Activated B cell treated with CpG ODN at 0.5 μM for 24 hours (primary cell): ENCODE data around the gene PA2G4. TPM values are rescaled to one million over a fixed set of nuclear protein-coding genes. Genes with fewer than 3 reads are reported as not detected.
"Not testable (repeated sequence)": the region's sequence is repeated elsewhere in the genome, so short reads cannot be mapped to it uniquely, and the experiment has no call there.

Experiments
- ATAC-seq: fragments of 200-7000 bp; cut with Tn5 transposase; one replicate; pipeline ENCODE4 v1.10.0; 2021; ENCODE audit warnings: low read depth, mild to moderate bottlenecking, moderate library complexity
- CTCF ChIA-PET: fragments of 350-600 bp; sonication (Branson Sonifier 250); formaldehyde crosslinking; loops from one replicate; lab custom pipeline; 2021; ENCODE audit warnings: antibody characterized with exemption; lab: Charles Lee
- POLR2A ChIA-PET: fragments of 350-600 bp; sonication (Branson Sonifier 250); formaldehyde crosslinking; loops from one replicate; lab custom pipeline; 2021; ENCODE audit warnings: antibody characterized with exemption; lab: Charles Lee
- DNase-seq: peaks from one replicate; pipeline ENCODE4 v3.0.0; 2022
- H3K27ac Mint-ChIP-seq: one replicate; pipeline ENCODE4 v1.8.0; 2020; ENCODE audit warnings: mixed read lengths
- H3K27me3 Mint-ChIP-seq: one replicate; pipeline ENCODE4 v1.8.0; 2021; ENCODE audit warnings: mixed read lengths
- H3K36me3 Mint-ChIP-seq: one replicate; pipeline ENCODE4 v1.8.0; 2021; ENCODE audit warnings: low read depth, mixed read lengths
- H3K4me1 Mint-ChIP-seq: one replicate; pipeline ENCODE4 v1.8.0; 2021; ENCODE audit warnings: mixed read lengths
- H3K4me3 Mint-ChIP-seq: one replicate; pipeline ENCODE4 v1.8.0; 2020; ENCODE audit warnings: mild to moderate bottlenecking, mixed read lengths
- H3K9me3 Mint-ChIP-seq: one replicate; pipeline ENCODE4 v1.8.0; 2020; ENCODE audit warnings: mixed read lengths
- CTCF ChIP-seq: fragments of 200-600 bp; IDR thresholded peaks from one replicate; pipeline ENCODE4 v1.8.0; 2022; ENCODE audit warnings: antibody characterized with exemption, mild to moderate bottlenecking
- intact Hi-C: fragments of 100-400 bp; cut with micrococcal nuclease; formaldehyde crosslinking; loops from one replicate; pipeline ENCODE4 v1.15.1; 2024
- total RNA-seq: library from RNA; stranded (reverse); gene quantifications from 2 replicates; pipeline ENCODE4 v1.2.3, GENCODE V29; 2022

The PA2G4 gene
- total RNA-seq: 137 and 155 TPM in 2 replicates

- ATAC-seq: peak; percentile 91
- DNase-seq: peak; percentile 92
- ChIA-PET CTCF (interaction anchor here (0.7 to 2.4 kb wide), 7 partner anchors 9 to 178 kb away, joined by 3 to 10 read pairs (median 4); partner anchors contain the start of genes RNF41 and ZC3H10), POLR2A (interaction anchor here (0.6 to 3.4 kb wide), 34 partner anchors 9 to 532 kb away, joined by 3 to 112 read pairs (median 6); partner anchors contain the start of genes CD63, CNPY2, DNAJC14 and ERBB3)
- peaks cover 33% of the 10 kb centered on the region for H3K4me1 Mint-ChIP-seq
- H3K4me3 Mint-ChIP-seq: peak within 1 kb of the TSS; percentile 98
- H3K27ac Mint-ChIP-seq: peak within 1 kb of the TSS; percentile 93
- H3K36me3 Mint-ChIP-seq: peaks cover 43% of the 10 kb centered on the region
- no peaks in the 10 kb centered on the region for H3K27me3 Mint-ChIP-seq
- intact Hi-C loops: loop anchor here (1.0 to 5.0 kb wide), 12 partner anchors 12 to 583 kb away; partner anchors contain the start of genes DNAJC14, ESYT1, MYL6B and PTGES3
- no peaks in the 10 kb centered on the region for H3K9me3 Mint-ChIP-seq
- TF ChIP-seq CTCF: no peak
Observed at GRCh38 chr12:56104109-56104814, at the start of gene PA2G4. Gene PA2G4, plus strand, starts transcription at chr12:56104559. Its CDS starts 179 bp downstream, at chr12:56104738.

DNA sequence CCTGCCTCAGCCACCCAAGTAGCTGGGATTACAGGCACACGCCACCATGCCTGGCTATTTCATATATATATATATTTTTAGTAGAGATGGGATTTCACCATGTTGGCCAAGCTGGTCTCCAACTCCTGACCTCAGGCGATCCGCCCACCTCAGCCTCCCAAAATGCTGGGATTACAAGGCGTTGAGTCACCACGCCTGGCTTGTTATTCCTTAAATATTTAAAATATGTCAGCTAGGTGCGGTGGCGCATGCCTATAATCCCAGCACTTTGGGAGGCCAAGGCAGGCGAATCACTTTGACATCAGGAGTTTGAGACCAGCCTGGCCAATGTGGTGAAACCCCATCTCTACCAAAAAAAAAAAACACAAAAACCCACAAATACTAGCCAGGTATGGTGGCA is 44.4 kb upstream of the PA2G4 start:
- H3K27me3 Mint-ChIP-seq, ATAC-seq, CTCF ChIA-PET, H3K4me1 Mint-ChIP-seq, intact Hi-C loops, H3K9me3 Mint-ChIP-seq, H3K4me3 Mint-ChIP-seq, H3K36me3 Mint-ChIP-seq, H3K27ac Mint-ChIP-seq, DNase-seq: not testable (repeated sequence)
- POLR2A ChIA-PET: interaction anchor here (1.0 kb wide), 1 partner anchor 44 kb away, joined by 3 read pairs; the partner anchor contains the start of gene PA2G4

DNA sequence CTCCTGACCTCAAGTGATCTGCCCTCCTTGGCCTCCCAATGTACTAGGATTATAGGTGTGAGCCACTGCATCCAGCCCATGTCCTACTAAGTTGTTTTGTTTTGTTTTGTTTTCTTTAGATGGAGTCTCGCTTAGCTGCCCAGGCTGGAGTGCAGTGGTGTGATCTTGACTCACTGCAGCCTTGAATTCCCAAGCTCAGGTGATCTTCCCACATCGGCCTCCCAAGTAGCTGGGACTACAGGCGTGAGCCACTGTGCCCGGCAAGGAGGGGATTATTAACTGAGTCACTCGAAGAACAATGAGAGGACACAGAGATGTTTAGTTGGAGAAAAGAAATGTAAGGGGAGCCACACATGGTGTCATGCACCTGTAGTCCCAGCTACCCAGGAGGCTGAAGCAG is 42.4 kb upstream of the PA2G4 start:
- Mint-ChIP-seq H3K9me3 (no peaks in the 10 kb centered on the region), H3K36me3 (no peaks in the 10 kb centered on the region), H3K27ac (no peak overlapping the region), H3K27me3 (no peaks in the 10 kb centered on the region), H3K4me1 (no peaks in the 10 kb centered on the region), H3K4me3 (no peak overlapping the region)
- ATAC-seq (no peak), DNase-seq (no peak)
- intact Hi-C loops: no loop called here
- no peak for TF ChIP-seq CTCF
- ChIA-PET CTCF (no interaction called here), POLR2A (no interaction called here)

- no peak for TF ChIP-seq CTCF
- Mint-ChIP-seq H3K36me3 (no peaks in the 10 kb centered on the region), H3K9me3 (no peaks in the 10 kb centered on the region), H3K27me3 (no peaks in the 10 kb centered on the region), H3K4me3 (no peak overlapping the region), H3K27ac (no peak overlapping the region), H3K4me1 (no peaks in the 10 kb centered on the region)
- intact Hi-C loops: no loop called here
- POLR2A ChIA-PET: no interaction called here
- DNase-seq (no peak), ATAC-seq (no peak)
- CTCF ChIA-PET: no interaction called here
Observed at GRCh38 chr12:56062996-56063395, 41.4 kb upstream of the PA2G4 start.

DNA sequence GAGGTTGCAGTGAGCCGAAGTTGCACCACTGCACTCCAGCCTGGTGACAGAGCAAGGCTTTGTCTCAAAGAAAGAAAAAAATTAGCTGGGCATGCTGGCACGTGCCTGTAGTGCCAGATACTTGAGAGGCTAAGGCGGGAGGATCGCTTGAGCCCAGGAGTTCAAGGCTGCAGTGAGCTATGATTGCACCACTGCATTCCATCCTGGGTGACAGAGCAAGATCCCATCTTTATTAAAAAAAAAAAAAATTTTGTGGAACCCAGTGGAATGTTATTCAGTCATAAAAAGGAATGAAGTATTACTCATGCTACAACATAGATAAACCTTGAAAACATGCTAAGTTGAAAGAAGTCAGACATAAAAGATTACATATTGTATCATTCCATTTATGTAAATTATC is 32.7 kb upstream of the PA2G4 start:
- Mint-ChIP-seq H3K27me3 (peaks cover 3% of the 10 kb centered on the region), H3K4me3 (no peak overlapping the region), H3K27ac (no peak overlapping the region), H3K36me3 (no peaks in the 10 kb centered on the region), H3K4me1 (no peaks in the 10 kb centered on the region), H3K9me3 (no peaks in the 10 kb centered on the region)
- intact Hi-C loops: no loop called here
- no peak for TF ChIP-seq CTCF
- ChIA-PET POLR2A (no interaction called here), CTCF (interaction anchor here (0.6 kb wide), 1 partner anchor 13 kb away, joined by 3 read pairs; no protein-coding TSS in a partner anchor)
- ATAC-seq (no peak), DNase-seq (no peak)
